Effector CD4-positive, alpha-beta T cell (primary cell): ENCODE results near the gene TMC1.
A peak's percentile ranks its signal among the peaks of the same experiment; 100 is the strongest.
"Not testable (repeated sequence)": the region's sequence is repeated elsewhere in the genome, so short reads cannot be mapped to it uniquely, and the experiment has no call there.

ENCODE experiments used
- DNase-seq: peaks from one replicate; pipeline ENCODE4 v3.0.0-alpha.2; 2020

Gene TMC1

DNA sequence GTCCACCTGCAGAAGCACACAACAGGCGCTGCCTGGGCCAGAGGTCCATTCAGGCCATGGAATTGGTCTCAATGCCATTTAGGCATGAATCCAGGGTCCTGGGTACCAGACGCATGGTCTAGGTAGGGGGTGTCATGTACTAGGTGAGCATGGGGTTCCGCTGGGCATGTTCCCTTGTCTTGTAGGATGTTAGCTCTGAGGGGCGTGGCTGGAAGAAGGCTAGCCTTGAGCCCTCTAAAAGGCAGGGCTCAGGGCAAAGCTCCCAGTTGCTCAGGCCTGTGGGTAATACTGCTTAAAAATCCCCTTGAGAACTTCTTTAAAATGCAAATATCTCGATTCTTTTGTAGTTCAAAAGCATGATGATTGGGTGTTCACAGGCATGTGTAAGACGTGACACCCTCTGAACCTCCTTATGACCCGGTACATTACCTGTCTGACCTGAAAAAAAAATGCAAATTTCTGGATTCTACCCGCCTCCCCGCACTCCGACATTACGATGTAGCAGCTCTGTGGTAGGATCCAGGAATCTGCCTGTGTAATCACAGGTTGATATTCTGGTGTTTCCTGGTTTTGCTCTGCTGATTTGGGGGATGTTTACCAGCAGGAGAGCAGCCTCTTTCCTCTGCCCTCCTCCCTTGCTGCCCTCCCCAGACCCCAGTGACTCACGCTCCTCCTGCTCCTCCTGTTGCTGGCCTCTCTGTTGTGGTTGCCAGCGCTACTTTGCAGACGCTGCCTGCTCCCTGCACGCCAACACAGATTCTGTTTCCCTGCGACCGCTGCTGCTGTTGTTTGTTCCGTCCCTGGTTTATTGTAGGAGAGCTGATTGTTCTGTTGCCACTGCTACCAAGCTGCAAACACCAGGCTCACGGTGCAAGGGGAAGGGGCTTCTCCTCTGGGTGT, 5.7 kb downstream of the TMC1 start:
- peak; percentile 67 for DNase-seq

GRCh38 chr9:72527801-72528195, 6.4 kb downstream of the TMC1 start:
- DNase-seq = no peak

DNA sequence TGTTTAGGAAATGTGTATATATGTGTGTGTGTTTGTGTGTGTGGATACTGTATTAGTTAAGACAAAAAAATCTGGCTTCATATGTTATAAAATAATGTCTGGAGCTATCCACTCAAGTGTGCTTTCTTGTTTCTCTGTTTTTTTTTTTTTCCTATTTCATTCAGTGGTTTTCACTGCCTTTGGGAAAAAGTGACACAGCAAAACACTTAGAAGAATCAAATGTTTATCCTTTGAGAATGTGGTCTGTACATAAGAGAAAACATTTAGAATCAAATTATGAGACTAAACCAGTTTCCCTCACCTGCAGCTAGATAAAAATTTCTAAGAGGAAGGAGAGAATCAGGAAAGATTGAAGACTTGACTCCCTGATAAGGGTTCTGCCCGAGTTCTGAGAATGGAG, 8.1 kb downstream of the TMC1 start:
- no peak for DNase-seq

GRCh38 chr9:72533322-72533721, 11.9 kb downstream of the TMC1 start:
- DNase-seq = no peak

DNA sequence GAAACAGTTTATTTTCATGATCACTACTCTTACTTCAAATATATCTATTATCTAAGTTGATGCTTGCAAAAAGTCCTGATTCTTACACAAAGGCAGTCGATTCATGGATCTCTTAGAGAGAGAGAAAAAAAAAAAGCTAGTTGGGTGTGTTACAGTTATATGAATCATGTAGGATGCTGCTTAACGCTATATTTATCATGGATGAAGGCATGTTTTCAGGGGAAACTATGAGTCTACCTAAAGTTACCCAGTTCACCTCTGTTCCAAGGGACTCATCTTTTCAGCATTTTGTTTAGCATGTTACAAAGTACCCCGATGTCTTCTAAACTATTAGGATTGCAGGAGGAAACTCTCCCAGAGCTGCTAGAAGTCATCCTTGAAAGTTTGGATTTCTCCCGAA, 13.5 kb downstream of the TMC1 start:
- no peak for DNase-seq

GRCh38 chr9:72537011-72537545, 15.7 kb downstream of the TMC1 start:
- no peak for DNase-seq

GRCh38 chr9:72537671-72538070, 16.3 kb downstream of the TMC1 start:
- no peak for DNase-seq

GRCh38 chr9:72538921-72539702, 17.7 kb downstream of the TMC1 start:
- no peak for DNase-seq

- DNase-seq = no peak
Observed at GRCh38 chr9:72539824-72540347, 18.5 kb downstream of the TMC1 start.

GRCh38 chr9:72540348-72540873, 19.0 kb downstream of the TMC1 start:
- DNase-seq = no peak

DNA sequence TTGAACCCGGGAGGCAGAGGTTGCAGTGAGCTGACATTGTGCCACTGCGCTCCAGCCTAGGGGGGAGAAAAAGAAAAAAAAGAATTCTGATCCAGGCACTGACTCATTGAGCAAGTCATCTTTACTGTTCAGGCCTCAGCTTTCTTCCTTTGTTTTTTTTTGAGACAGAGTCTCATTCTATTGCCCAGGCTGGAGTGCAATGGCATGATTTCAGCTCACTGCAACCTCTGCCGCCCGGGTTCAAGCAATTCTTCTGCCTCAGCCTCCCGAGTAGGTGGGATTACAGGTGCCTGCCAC, 21.1 kb downstream of the TMC1 start:
- not testable (repeated sequence) for DNase-seq

DNA sequence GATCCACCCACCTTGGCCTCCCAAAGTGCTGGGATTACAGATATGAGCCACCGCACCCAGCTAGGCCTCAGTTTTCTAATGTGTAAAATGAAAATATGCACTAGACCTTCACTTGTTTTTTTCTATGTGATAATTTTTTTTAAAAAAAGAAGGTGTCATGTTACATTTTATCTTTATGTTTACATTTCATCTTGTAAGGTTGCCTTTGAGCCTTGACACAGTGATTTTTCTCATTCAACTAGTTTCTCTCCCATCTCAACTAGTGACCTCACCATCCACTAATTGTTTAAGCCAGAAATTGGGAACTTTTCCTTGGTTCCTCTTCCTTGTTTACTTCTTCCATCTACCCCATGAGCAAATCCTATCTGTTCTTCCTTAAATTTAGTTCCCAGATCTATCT, 21.5 kb downstream of the TMC1 start:
- no peak for DNase-seq

DNA sequence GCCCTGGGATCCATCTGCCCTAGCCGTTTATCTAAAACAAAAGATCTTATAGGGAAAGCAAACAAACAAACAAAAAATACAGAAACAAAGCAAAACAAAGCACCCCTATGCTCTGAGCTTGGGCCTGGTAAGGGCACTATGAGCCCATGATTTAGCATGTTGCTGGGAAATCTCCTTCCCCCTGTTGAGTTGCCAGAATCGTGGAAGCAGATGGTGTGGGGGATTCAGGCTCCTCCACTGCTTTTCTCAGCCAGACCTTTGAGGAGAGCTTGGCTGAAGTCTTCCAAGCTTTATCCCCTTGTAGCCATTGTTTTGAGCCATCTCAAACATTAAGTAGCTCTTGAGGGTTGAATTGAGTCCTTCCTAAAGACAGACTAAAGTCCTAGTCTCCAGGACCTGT, 29.9 kb downstream of the TMC1 start:
- no peak for DNase-seq

GRCh38 chr9:72552356-72552755, 30.9 kb downstream of the TMC1 start:
- DNase-seq = no peak

DNA sequence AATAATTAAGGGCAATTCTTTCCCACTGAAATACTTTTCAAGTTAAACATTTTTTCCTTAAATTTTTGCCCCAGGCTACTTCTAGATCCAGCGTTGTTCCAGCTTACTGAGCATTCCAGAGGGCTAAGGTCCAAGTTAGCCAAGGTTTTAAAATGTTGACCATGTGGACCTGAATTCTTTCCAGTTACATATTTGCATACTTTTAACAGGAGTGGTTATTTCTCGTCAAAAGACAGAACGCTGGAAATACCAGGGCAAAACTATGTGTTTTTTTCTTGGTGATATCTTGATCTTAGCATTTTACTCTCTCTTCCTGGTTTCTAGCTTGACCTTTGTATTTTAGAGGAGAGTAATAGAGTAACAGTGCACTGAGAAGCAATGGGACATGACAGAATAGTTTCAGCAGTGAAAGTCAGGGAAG, 32.8 kb downstream of the TMC1 start:
- no peak for DNase-seq

DNA sequence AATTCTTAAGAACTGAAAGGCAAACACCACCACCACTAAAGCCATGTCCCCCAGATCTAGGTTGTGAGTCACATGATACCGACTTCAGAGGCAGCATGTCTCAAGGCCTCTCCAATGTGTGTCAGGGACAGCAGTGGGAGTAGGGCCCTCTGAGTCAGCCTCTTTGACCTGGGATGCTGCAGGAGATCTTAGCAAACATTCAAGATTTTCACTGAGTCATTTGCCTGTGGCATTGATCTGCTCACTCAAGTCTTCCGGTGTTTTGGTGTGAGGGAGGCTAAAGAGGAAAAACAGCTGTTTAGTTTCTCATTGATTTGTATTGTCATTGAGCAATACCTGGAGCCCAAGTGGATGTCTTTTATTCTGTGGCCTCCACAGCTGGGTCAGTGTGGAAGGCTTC, 36.1 kb downstream of the TMC1 start:
- no peak for DNase-seq

- DNase-seq = no peak
Observed at GRCh38 chr9:72560086-72560485, 38.7 kb downstream of the TMC1 start.

GRCh38 chr9:72563806-72564205, 42.4 kb downstream of the TMC1 start:
- DNase-seq = no peak

DNA sequence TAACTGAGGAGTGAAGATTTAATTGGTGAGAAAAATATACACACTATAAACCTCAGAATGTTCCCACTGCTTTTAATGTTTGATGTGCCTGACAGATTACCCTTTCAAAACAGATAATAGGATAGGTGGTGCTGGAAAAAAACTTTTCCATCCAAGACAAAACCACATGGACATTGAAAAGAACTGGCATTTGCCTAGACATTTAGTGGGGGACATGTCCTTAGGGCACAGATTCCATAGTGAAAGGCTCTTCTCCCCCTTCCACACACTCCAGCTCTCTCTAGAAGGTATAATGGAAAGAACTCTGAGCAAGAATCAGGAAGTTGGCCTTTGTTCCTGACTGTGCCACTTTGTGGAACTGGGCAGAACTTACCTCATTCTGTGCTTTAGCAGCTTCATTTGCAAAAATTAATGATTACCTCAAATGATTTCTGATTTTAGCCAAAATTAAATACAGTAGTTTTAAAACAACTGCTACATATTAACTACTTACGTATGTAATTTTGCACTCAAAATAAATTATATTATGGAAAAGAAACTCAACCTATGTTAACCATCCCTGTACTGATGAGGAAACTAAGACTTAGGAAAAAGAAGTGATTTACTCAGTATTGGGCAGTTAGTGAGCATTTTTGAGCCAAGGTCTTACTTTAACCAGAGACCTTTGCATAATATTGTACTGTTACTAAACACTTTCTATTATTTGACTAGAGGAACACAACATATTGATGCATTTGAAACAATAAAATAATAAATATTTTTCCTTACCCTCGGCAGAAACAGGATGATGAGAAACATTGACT, 43.3 kb downstream of the TMC1 start:
- DNase-seq = no peak

DNA sequence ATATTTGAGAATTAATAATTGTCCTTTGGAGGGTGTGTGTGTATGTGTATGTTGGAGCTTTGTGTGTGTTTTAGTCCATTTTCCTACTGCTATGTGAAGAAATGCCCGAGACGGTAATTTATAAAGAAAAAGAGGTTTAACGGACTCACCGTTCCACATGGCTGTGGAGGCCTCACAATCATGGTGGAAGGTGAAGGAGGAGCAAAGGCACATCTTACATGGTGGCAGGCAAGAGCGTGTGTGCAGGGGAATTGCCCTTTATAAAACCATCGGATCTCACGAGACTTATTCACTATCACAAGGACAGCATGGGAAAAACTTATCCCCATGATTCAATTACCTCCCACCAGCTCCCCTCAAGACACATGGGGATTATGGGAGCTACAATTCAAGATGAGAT, 44.1 kb downstream of the TMC1 start:
- DNase-seq = no peak

DNA sequence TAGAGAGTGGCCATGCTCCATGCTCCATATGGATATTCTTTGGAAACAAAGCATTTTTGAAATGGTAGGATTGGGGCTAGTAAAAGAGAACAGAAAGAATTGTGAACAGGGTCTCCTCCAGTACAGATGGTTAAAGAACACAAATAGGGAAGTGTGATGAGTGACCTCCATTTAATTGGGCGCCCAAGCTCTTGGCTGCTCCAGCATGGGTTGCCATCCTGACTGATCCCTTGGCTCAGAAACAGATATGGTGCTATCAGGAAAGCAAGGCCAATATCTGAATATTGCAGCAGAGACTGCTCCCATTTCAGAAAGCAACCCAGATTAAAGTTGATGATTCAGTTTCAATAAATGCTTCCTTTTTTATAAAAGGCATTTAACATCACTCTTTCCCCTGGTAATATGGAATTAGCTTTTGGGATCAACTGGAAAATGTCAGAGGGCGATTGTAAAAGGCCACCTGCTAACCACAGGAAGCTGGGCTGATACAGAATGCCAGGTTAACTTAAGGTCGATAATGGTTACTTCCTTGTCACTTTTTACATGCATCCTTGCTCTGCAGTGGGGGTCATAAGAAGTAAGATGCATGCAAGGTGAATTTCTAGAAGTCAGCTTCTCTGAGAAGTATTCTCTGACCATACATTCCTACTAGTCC, 52.9 kb downstream of the TMC1 start:
- no peak for DNase-seq

GRCh38 chr9:72575666-72576065, 54.3 kb downstream of the TMC1 start:
- no peak for DNase-seq
